Fibroblast of pulmonary artery (primary cell): Measurements from ENCODE around the gene TICRR.

Source experiments
- DNase-seq: peaks from one replicate; pipeline ENCODE4 v3.0.0-alpha.2; 2010; ENCODE audit warnings: low read depth
- H3K4me3 ChIP-seq: replicated peaks from 2 replicates; pipeline ENCODE4 v1.5.1; 2011; ENCODE audit warnings: low read depth, mild to moderate bottlenecking, control low read depth, low read length, moderate library complexity
- TF ChIP-seq, protein P1 (sequence below): IDR thresholded peaks from 2 replicates; pipeline ENCODE4 v1.5.1; 2011; ENCODE audit warnings: mild to moderate bottlenecking, control low read depth, low read length, inconsistent platforms; ENCODE audit errors: missing control alignments

TICRR gene

DNA sequence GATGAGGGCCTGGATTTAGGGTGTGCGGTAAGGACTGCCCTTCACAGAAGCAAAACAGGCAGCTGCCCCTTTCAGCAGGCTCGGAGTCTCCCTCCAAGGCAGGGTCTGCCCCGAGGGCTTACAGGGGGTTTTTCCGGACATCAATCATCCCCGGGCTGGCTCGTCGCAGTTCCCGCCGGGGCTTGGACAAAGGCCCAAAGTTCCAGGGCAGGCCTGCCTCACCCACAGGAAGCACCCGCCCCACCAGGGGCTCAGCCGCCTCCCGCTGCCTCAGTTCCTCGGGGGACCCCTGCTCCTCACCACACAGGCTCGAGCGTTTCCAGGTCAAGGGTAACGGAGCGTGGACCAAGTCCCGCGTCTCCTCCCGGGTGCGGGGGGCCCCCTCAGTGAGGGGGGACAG lies 53.0 kb downstream of the TICRR start:
- no peak overlapping the region for H3K4me3 ChIP-seq
- TF ChIP-seq, protein P1, sequence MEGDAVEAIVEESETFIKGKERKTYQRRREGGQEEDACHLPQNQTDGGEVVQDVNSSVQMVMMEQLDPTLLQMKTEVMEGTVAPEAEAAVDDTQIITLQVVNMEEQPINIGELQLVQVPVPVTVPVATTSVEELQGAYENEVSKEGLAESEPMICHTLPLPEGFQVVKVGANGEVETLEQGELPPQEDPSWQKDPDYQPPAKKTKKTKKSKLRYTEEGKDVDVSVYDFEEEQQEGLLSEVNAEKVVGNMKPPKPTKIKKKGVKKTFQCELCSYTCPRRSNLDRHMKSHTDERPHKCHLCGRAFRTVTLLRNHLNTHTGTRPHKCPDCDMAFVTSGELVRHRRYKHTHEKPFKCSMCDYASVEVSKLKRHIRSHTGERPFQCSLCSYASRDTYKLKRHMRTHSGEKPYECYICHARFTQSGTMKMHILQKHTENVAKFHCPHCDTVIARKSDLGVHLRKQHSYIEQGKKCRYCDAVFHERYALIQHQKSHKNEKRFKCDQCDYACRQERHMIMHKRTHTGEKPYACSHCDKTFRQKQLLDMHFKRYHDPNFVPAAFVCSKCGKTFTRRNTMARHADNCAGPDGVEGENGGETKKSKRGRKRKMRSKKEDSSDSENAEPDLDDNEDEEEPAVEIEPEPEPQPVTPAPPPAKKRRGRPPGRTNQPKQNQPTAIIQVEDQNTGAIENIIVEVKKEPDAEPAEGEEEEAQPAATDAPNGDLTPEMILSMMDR = no peak
- DNase-seq = no peak

DNA sequence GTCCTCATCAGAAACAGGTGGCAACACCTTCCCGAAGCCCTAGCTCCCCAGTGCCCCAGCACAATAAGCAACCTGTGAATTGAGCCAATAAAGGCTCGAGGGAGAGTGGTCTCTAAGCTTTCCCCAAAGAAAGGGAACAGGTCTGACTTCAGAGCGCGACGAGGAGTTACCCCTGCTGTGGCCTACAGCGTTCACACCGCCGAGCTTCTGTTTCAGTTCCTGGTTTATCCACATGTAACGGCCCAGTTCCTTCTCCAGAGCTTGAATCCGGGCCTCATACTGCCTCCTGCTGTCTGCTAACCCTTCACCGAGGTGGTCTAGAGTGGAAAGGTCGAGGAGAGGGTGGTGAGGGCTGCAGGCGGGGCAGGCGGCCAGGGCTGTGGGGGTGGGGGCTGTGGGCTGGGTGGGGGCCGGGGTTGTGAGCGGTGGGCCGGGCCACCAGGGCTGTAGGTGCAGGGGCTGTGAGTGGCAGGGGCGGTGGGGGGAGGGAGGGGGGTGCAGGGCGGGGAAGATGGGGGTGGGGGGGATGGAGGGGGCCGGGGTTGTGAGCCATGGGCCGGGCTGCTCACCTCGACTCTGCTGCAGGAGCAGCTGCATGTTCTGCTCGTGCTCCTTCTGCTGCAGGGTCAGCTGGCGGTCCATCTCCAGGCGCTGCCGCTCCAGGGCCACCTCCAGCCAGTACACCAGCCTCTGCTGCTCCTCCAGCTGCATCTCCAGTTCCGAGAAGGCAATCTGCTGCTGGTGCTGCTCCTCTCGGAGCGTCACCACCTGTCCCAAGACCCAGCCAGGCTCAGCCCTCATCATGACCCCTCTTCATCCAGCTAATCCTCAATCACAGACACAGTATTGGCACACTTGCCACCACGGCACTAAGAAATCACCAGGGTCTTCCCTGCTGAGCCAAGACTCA lies 53.8 kb downstream of the TICRR start:
- DNase-seq = no peak
- TF ChIP-seq, protein P1 = no peak

DNA sequence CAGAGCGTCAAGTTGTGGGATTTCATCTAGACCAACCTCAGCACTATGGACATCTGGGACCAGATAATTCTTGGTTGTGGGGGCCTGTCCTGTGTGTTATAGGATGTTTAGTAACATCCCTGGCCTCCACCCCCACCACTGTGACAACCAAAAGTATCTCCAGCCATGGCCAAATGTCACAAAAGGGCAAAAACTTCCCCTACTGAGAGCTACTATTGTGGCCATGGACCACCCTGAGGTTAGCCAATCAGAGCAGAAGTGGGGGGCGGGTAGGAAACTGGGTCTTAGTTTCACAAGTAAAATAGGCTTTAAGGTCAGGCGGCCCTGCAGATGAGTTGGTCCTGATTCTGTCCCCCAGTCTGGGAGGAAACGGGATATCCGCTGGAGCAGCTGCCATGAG lies 54.6 kb downstream of the TICRR start:
- DNase-seq = no peak
- no peak overlapping the region for H3K4me3 ChIP-seq
- TF ChIP-seq, protein P1 = no peak

More for the DNA sequence above, 53.8 kb downstream of the TICRR start:
- H3K4me3 ChIP-seq = no peak overlapping the region

DNA sequence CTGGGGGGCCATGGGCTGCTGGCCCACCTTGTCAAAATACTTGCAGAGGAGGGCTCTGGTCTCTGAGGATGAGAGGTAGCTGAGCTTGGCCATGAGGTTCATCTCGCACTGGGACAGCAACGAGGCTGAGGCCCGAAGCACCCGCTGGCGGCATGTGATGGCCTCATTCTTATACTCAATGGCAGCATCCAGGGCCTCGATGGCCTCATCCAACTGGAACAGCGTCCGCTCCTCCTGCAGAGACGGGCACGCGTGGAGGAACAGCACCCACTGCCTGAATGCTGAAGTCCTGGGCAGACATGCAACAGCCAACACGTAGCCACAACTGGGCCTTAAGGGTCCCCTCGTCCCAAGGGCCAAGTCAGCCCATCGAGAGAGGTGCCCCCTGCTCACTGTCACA lies 55.0 kb downstream of the TICRR start:
- DNase-seq = no peak
- TF ChIP-seq, protein P1 = no peak
- no peak overlapping the region for H3K4me3 ChIP-seq

DNA sequence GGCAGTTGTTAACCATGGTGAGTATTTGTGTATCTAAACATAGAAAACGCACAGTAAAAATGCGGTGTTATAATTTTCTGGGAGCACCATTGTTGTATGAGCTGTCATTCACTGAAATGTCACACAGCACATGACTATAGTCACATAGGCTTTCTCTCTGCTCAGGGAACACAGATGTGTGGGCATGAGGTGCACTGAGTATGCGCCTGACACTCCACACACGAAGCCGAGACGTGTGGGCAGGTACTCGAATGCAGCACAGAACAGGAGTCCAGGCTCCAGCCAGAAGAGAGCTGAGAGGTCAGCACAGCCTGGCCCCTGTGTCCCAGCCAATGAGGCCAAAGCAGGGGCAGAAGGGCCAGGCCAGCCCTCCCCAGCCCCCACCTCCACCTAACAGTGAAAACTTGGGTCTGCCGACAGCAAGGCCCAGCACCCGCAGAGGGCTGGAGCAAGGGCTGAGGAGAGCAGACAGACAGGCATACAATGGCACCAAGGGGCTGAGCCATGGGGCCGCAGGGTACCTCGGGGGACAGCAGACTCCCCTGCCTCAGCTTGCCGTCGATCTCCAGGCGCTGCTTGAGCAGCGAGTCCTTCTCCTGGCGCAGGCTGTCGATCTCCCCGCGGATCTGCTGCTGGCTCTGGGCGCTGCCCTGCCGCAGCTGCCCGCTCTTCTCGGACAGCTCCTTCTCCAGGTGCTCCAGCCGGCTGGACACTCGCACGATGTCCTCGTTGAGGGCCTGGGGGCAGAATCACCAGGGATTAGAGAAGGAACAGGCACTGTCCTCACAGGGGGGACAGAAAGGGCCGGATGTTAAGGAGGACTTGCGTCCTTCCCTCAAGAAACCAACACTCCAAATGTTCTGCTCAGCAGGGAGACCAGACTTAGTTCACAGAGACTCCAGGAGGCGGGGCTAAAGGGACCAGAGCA lies 56.0 kb downstream of the TICRR start:
- no peak for DNase-seq
- TF ChIP-seq, protein P1 = no peak
- H3K4me3 ChIP-seq = no peak overlapping the region

DNA sequence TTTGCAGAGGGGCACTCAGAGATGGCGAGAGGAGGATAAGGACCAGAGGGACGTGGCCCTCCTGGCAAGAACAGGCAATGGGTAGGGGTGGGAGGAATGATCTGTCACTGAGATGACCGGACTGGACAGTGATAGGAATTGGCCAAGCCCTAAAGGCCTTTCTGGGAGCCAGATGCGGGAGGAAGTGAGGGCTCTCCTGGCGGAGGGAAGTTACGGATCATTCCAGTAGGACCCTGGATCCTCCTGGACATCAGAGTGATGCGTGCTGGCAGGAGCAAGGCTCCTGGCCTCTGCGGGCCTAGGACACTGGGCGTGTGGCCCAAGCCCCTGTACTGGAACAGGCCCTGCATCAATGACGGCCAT lies 56.6 kb downstream of the TICRR start:
- DNase-seq = no peak
- TF ChIP-seq, protein P1 = no peak
- H3K4me3 ChIP-seq = no peak overlapping the region
